ENCODE results near the gene GPR55.

Gene GPR55

DNA sequence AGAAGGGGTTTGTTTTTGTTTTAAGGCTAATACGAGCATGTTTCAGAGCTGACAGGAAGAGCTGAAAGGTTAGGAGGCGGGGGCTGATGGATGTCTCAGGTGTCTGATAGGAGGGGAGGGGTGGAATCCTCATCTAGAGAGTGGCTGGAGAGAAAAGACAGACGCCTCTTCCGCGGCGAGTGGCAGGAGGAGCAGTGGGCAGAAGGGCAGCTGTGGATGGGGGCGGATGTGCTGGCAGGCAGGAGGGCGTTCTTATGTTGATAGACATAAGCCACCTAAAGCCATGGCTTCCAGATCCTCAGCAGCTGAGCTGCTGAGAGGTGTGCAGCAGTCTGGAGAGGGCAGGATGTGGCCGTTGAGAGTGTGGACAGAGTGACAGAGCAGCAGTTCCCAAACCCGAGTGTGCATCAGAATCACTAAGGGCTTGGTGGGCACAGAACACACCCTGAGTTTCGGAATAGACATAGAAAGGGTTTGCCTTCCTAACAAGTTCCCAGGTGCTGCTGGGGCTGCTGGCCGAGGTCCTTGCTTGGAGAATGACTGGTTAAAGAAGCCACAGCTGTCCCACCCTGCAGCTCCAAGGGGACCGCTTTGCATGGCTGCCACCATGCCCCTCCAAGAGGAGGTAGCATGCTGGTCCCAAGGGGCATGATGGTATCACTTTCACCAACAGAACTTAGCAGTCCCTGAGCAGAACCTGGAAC is 63.3 kb downstream of the GPR55 start:
- Histone ChIP-seq H3K9ac (ENCODE audit: low read depth in 1 of 2, low read length in 2 of 2) (no peak overlapping the region), H3K4me1 (ENCODE audit: control insufficient read depth in 1 of 2, insufficient read depth in 2 of 2, low read length in 2 of 2) (peaks cover 9 to 14% of the 10 kb centered on the region in 2 donors)

More for the DNA sequence above, 63.3 kb downstream of the GPR55 start:
- H3K4me3 ChIP-seq (ENCODE audit: low read depth in 1 of 2, low read length in 2 of 2): no peak overlapping the region
- no peaks in the 10 kb centered on the region for H3K9me3 ChIP-seq (ENCODE audit: control insufficient read depth in 1 of 2, low read length in 2 of 2)
- H3K36me3 ChIP-seq (ENCODE audit: control insufficient read depth in 1 of 2, insufficient read depth in 2 of 2, low read length in 2 of 2): no peaks in the 10 kb centered on the region
- H3K27me3 ChIP-seq (ENCODE audit: control insufficient read depth in 1 of 2, insufficient read depth in 2 of 2, low read length in 2 of 2): peaks cover 5 to 16% of the 10 kb centered on the region in 2 donors
- H3K27ac ChIP-seq (ENCODE audit: low read depth, low read length): no peak overlapping the region
